ENCODE results near the gene QKI.

GRCh38 chr6:163459536-163459935, 45.0 kb downstream of the QKI start:
- TF ChIP-seq MAX (IDR thresholded peaks at IDR 0.05): no peak
- no peak for TF ChIP-seq FOXM1 (IDR thresholded peaks at IDR 0.05; ENCODE audit: borderline replicate concordance, low read depth)
- no peak for TF ChIP-seq TAF1 (IDR thresholded peaks at IDR 0.05; ENCODE audit: low read depth)
- TF ChIP-seq CREB1 (IDR thresholded peaks at IDR 0.05; ENCODE audit: low read depth): no peak
- no peak for TF ChIP-seq RAD21 (IDR thresholded peaks at IDR 0.05; ENCODE audit: low read depth)
- no peak for TF ChIP-seq TEAD4 (IDR thresholded peaks at IDR 0.05)
- TF ChIP-seq, protein P1, sequence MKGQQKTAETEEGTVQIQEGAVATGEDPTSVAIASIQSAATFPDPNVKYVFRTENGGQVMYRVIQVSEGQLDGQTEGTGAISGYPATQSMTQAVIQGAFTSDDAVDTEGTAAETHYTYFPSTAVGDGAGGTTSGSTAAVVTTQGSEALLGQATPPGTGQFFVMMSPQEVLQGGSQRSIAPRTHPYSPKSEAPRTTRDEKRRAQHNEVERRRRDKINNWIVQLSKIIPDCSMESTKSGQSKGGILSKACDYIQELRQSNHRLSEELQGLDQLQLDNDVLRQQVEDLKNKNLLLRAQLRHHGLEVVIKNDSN (IDR thresholded peaks at IDR 0.05): no peak
- no peak for TF ChIP-seq EP300 (IDR thresholded peaks at IDR 0.05; ENCODE audit: borderline replicate concordance)
- TF ChIP-seq REST (IDR thresholded peaks at IDR 0.05; ENCODE audit: low read depth): no peak
- no peak for TF ChIP-seq NFIC (IDR thresholded peaks at IDR 0.05)
- no peak for TF ChIP-seq YY1 (IDR thresholded peaks at IDR 0.05; ENCODE audit: low read depth)
- TF ChIP-seq TCF12 (IDR thresholded peaks at IDR 0.05; ENCODE audit: low read depth): no peak
- no peak for TF ChIP-seq EGR1 (IDR thresholded peaks at IDR 0.05)
- no peak for TF ChIP-seq ZBTB7A (IDR thresholded peaks at IDR 0.05; ENCODE audit: low read depth)
